ENCODE data around the gene CMYA5. TPM values are rescaled to one million over a fixed set of nuclear protein-coding genes. Genes with fewer than 3 reads are reported as not detected.

CMYA5 gene
- total and polyA plus RNA-seq, 2 of the 4 experiments (the other 2 are of a cell fraction) = 0.39 to 0.90 TPM

DNA sequence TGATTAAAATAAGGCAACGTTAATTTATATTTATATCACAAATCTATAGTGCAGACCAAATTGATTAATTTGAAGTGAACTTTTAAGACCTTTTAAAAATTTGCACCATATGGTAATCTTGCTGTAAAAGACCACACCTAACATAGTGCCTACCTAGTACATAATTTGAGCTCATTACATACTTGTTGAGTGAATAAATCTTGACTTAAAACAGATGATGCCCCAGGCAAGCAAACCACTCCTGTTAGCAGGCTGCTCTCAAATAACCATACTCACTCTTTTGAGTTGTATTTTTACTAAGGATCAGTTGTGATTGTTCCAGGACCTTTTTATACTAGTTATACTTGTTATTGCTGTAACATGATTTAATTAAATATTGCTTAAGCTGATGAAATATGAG, 27.2 kb downstream of the CMYA5 start:
- H2BK120ac ChIP-seq (ENCODE audit: low read depth, low read length) = no peak overlapping the region
- dilution Hi-C loops (cut with HindIII; ENCODE audit: low sequenced_read_pairs, unreplicated experiment) (no loop called here), in situ Hi-C loops (cut with MboI; ENCODE audit: low sequenced_read_pairs) (no loop called here), intact Hi-C loops (cut with micrococcal nuclease) (no loop called here)
- H3K9ac ChIP-seq (ENCODE audit: low read depth, low read length) = no peak overlapping the region
- POLR2A ChIA-PET (ENCODE audit: unreplicated experiment) = no interaction called here
- H3K4me3 ChIP-seq (ENCODE audit: insufficient read depth, low read depth, low read length) = no peak overlapping the region
- no peak for DNase-seq
- no peak overlapping the region for H3K27ac ChIP-seq (ENCODE audit: insufficient read depth, low read length)
- H3K79me1 ChIP-seq (ENCODE audit: low read depth in 1 of 2, low read length in 2 of 2) = no peaks in the 10 kb centered on the region
- no peak overlapping the region for H3K56ac ChIP-seq (ENCODE audit: extremely low read depth, insufficient read depth, low read length)
- no peaks in the 10 kb centered on the region for H3K9me1 ChIP-seq (ENCODE audit: insufficient read depth, low read length)
- H3K18ac ChIP-seq (ENCODE audit: low read depth, low read length) = no peak overlapping the region
- H2BK20ac ChIP-seq (ENCODE audit: low read depth, low read length) = no peak overlapping the region
- no peak overlapping the region for H2AK9ac ChIP-seq (replicated peaks; ENCODE audit: low read depth, low read length, poor library complexity)
- peaks cover 1% of the 10 kb centered on the region; the same call in 1 of the 2 replicates for H3K9me3 ChIP-seq (ENCODE audit: control insufficient read depth, insufficient read depth, low read length)
- H3K36me3 ChIP-seq (ENCODE audit: control insufficient read depth, insufficient read depth, low read length) = no peaks in the 10 kb centered on the region
- no peaks in the 10 kb centered on the region for H4K20me1 ChIP-seq (ENCODE audit: insufficient read depth, low read length)
- H2BK5ac ChIP-seq (ENCODE audit: low read depth, low read length, poor library complexity, severe bottlenecking) = no peak overlapping the region
- no TSS peak for BruUV-seq (replicated peaks)
- H3K4ac ChIP-seq (ENCODE audit: low read depth, low read length) = no peak overlapping the region
- H4K8ac ChIP-seq (ENCODE audit: low read depth in 2 of 2, low read length in 2 of 2) = no peak overlapping the region
- no peaks in the 10 kb centered on the region for H3K27me3 ChIP-seq (ENCODE audit: control insufficient read depth, insufficient read depth, low read length)
- H2BK15ac ChIP-seq (ENCODE audit: low read depth, low read length) = no peak overlapping the region
- no peak overlapping the region for H2AK5ac ChIP-seq (ENCODE audit: low read depth, low read length)
- H3K14ac ChIP-seq (replicated peaks; ENCODE audit: low read depth, low read length) = no peak overlapping the region
- no peak overlapping the region for H3K23ac ChIP-seq (ENCODE audit: low read depth, low read length)
- no peak overlapping the region for H4K91ac ChIP-seq (ENCODE audit: insufficient read depth, low read depth, low read length)
- no peak overlapping the region for H3K4me2 ChIP-seq (ENCODE audit: low read depth, low read length)
- TF ChIP-seq FOS (IDR thresholded peaks at IDR 0.05; ENCODE audit: low read depth, low read length) (no peak), POLR2A (IDR thresholded peaks at IDR 0.05; ENCODE audit: low read depth, low read length) (no peak), RCOR1 (IDR thresholded peaks at IDR 0.05; ENCODE audit: insufficient replicate concordance, low read length) (no peak), NFE2L2 (IDR thresholded peaks at IDR 0.05; ENCODE audit: low read depth, low read length) (no peak), RFX5 (IDR thresholded peaks at IDR 0.05; ENCODE audit: low read depth, low read length) (no peak), BHLHE40 (IDR thresholded peaks at IDR 0.05; ENCODE audit: low read depth, low read length) (no peak), USF2 (IDR thresholded peaks at IDR 0.05; ENCODE audit: low read depth, low read length) (no peak), MXI1 (IDR thresholded peaks at IDR 0.05; ENCODE audit: borderline replicate concordance, low read depth, low read length) (no peak), MAZ (IDR thresholded peaks at IDR 0.05; ENCODE audit: borderline replicate concordance, low read depth, low read length) (no peak), MAFK (IDR thresholded peaks at IDR 0.05; ENCODE audit: low read depth, low read length) (no peak), SMC3 (IDR thresholded peaks at IDR 0.05; ENCODE audit: low read depth, low read length) (no peak), CEBPB (IDR thresholded peaks at IDR 0.05; ENCODE audit: low read depth, low read length) (no peak), RAD21 (IDR thresholded peaks at IDR 0.05; ENCODE audit: low read length) (no peak), CHD1 (IDR thresholded peaks at IDR 0.05; ENCODE audit: low read depth, low read length) (no peak)
- TF ChIP-seq, protein P1, sequence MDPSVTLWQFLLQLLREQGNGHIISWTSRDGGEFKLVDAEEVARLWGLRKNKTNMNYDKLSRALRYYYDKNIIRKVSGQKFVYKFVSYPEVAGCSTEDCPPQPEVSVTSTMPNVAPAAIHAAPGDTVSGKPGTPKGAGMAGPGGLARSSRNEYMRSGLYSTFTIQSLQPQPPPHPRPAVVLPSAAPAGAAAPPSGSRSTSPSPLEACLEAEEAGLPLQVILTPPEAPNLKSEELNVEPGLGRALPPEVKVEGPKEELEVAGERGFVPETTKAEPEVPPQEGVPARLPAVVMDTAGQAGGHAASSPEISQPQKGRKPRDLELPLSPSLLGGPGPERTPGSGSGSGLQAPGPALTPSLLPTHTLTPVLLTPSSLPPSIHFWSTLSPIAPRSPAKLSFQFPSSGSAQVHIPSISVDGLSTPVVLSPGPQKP (IDR thresholded peaks at IDR 0.05; ENCODE audit: borderline replicate concordance, low read depth, low read length) = no peak
- TF ChIP-seq, protein P2, sequence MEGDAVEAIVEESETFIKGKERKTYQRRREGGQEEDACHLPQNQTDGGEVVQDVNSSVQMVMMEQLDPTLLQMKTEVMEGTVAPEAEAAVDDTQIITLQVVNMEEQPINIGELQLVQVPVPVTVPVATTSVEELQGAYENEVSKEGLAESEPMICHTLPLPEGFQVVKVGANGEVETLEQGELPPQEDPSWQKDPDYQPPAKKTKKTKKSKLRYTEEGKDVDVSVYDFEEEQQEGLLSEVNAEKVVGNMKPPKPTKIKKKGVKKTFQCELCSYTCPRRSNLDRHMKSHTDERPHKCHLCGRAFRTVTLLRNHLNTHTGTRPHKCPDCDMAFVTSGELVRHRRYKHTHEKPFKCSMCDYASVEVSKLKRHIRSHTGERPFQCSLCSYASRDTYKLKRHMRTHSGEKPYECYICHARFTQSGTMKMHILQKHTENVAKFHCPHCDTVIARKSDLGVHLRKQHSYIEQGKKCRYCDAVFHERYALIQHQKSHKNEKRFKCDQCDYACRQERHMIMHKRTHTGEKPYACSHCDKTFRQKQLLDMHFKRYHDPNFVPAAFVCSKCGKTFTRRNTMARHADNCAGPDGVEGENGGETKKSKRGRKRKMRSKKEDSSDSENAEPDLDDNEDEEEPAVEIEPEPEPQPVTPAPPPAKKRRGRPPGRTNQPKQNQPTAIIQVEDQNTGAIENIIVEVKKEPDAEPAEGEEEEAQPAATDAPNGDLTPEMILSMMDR (conservative IDR thresholded peaks at IDR 0.05; ENCODE audit: low read depth, low read length) = no peak
- no peaks in the 10 kb centered on the region for H3K4me1 ChIP-seq (ENCODE audit: control insufficient read depth, insufficient read depth, low read length)
- ATAC-seq (ENCODE audit: low read depth) = no peak
- H4K5ac ChIP-seq (ENCODE audit: low read depth, low read length) = no peak overlapping the region
- no CpG with 5 or more reads among the region's 1 CpG for WGBS, 2 experiments (ENCODE audit: extremely low coverage in 2 of 2, insufficient read length in 1 of 2)
- CTCF ChIA-PET = no interaction called here
- H2AFZ ChIP-seq (replicated peaks; ENCODE audit: low read length, poor library complexity) = no peak overlapping the region
